ENCODE data around the gene MRPL53. TPM values are rescaled to one million over a fixed set of nuclear protein-coding genes. Genes with fewer than 3 reads are reported as not detected.

Gene MRPL53
- total and polyA plus RNA-seq, 9 of the 15 experiments (the other 6 are each of a cell fraction or from before 2014, with no cell fraction given): 11.5 to 87.9 (median 41.1) TPM

DNA sequence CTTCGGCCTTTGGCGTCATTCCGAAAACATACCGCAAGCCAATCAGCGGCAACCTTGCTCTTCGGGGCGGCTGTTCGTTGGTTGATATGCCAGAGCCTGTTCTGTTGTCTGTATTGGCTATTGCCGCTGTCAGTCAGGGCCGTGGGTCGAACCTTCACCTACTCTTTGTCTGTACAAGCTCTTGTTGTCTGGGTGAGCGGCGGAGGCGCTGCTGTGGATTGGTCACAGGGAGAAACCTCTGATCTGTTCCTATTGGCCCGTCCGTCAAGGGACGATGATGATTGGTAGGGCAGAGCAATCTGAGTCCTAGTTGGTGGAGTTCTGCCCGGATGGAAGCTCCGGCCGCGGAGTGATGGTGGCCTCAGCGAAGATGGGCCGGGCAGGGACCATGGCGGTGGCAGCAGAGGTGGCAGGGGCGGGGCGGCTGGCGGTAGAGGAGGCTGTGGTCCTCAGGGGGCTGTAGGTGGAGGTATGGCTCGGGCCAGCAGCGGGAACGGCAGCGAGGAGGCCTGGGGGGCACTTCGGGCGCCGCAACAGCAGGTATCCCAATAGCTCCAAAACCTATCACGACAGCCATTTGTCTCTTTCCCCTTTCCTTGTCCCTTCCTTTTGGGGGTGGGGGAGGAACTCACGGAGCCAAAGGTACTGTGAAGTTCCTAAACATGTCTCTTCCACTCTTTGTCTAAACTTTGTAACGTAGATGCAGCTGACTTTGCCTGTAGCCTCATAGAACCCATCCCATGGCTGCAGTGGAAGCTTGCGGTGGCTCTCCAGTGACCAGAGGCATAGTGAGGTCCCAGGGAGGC is 14.1 kb downstream of the MRPL53 start, which contains the start of gene WBP1 (continued):
- TF ChIP-seq, protein P1, sequence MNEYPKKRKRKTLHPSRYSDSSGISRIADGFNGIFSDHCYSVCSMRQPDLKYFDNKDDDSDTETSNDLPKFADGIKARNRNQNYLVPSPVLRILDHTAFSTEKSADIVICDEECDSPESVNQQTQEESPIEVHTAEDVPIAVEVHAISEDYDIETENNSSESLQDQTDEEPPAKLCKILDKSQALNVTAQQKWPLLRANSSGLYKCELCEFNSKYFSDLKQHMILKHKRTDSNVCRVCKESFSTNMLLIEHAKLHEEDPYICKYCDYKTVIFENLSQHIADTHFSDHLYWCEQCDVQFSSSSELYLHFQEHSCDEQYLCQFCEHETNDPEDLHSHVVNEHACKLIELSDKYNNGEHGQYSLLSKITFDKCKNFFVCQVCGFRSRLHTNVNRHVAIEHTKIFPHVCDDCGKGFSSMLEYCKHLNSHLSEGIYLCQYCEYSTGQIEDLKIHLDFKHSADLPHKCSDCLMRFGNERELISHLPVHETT (CRISPR knock-in tag; conservative IDR thresholded peaks at IDR 0.05 in 1 of 2, IDR thresholded peaks at IDR 0.05 in 1 of 2): peak in 1 of 2 experiments; percentile 75; a peak in 2 of 4 replicates
- TF ChIP-seq NFYB (IDR thresholded peaks at IDR 0.05; ENCODE audit: extremely low read depth, insufficient read length) (peak; percentile 72), RBM25 (IDR thresholded peaks at IDR 0.05; ENCODE audit: low read depth, low read length, severe bottlenecking) (peak; percentile 85), PYGO2 (tag; IDR thresholded peaks at IDR 0.05) (0 out of 2 replicates have a peak, but pooled peaks have one; percentile 9), FOXK2 (conservative IDR thresholded peaks at IDR 0.05 in 1 of 2, IDR thresholded peaks at IDR 0.05 in 1 of 2; ENCODE audit: low read depth in 2 of 2) (peak; percentile 77 to 86; a peak in 3 of 4 replicates), ZNF644 (tag; IDR thresholded peaks at IDR 0.05; ENCODE audit: low read depth) (0 out of 2 replicates have a peak, but pooled peaks have one; percentile 46), TBP (optimal IDR thresholded peaks at IDR 0.05; ENCODE audit: low read depth, low read length) (peak; percentile 25), GABPA (tag; conservative IDR thresholded peaks at IDR 0.05; ENCODE audit: low read depth) (peak; percentile 59), YY1 (IDR thresholded peaks at IDR 0.05; ENCODE audit: borderline replicate concordance in 1 of 3, control insufficient read depth in 1 of 3, extremely low read depth in 1 of 3, insufficient read depth in 3 of 3, insufficient read length in 1 of 3, insufficient replicate concordance in 2 of 3, low read depth in 1 of 3, low read length in 2 of 3) (peak in 1 of 3 experiments; percentile 49), SMAD4 (CRISPR knock-in tag; conservative IDR thresholded peaks at IDR 0.05) (0 out of 2 replicates have a peak, but pooled peaks have one; percentile 16), FOXJ2 (tag; IDR thresholded peaks at IDR 0.05) (peak; percentile 77; the same call in 1 of the 2 replicates), ILF3 (IDR thresholded peaks at IDR 0.05; ENCODE audit: borderline replicate concordance) (no peak), ZNF830 (CRISPR knock-in tag; IDR thresholded peaks at IDR 0.05) (0 out of 2 replicates have a peak, but pooled peaks have one; percentile 25), CREM (IDR thresholded peaks at IDR 0.05; ENCODE audit: low read depth) (peak; percentile 46; the same call in 1 of the 2 replicates), POLR2H (tag; IDR thresholded peaks at IDR 0.05; ENCODE audit: low read depth) (0 out of 2 replicates have a peak, but pooled peaks have one; percentile 22), RFX1 (IDR thresholded peaks at IDR 0.05) (peak; percentile 81)
- TF ChIP-seq, protein P2, sequence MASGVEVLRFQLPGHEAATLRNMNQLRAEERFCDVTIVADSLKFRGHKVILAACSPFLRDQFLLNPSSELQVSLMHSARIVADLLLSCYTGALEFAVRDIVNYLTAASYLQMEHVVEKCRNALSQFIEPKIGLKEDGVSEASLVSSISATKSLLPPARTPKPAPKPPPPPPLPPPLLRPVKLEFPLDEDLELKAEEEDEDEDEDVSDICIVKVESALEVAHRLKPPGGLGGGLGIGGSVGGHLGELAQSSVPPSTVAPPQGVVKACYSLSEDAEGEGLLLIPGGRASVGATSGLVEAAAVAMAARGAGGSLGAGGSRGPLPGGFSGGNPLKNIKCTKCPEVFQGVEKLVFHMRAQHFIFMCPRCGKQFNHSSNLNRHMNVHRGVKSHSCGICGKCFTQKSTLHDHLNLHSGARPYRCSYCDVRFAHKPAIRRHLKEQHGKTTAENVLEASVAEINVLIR (CRISPR knock-in tag; IDR thresholded peaks at IDR 0.05): peak; percentile 54
- TF ChIP-seq, protein P3, sequence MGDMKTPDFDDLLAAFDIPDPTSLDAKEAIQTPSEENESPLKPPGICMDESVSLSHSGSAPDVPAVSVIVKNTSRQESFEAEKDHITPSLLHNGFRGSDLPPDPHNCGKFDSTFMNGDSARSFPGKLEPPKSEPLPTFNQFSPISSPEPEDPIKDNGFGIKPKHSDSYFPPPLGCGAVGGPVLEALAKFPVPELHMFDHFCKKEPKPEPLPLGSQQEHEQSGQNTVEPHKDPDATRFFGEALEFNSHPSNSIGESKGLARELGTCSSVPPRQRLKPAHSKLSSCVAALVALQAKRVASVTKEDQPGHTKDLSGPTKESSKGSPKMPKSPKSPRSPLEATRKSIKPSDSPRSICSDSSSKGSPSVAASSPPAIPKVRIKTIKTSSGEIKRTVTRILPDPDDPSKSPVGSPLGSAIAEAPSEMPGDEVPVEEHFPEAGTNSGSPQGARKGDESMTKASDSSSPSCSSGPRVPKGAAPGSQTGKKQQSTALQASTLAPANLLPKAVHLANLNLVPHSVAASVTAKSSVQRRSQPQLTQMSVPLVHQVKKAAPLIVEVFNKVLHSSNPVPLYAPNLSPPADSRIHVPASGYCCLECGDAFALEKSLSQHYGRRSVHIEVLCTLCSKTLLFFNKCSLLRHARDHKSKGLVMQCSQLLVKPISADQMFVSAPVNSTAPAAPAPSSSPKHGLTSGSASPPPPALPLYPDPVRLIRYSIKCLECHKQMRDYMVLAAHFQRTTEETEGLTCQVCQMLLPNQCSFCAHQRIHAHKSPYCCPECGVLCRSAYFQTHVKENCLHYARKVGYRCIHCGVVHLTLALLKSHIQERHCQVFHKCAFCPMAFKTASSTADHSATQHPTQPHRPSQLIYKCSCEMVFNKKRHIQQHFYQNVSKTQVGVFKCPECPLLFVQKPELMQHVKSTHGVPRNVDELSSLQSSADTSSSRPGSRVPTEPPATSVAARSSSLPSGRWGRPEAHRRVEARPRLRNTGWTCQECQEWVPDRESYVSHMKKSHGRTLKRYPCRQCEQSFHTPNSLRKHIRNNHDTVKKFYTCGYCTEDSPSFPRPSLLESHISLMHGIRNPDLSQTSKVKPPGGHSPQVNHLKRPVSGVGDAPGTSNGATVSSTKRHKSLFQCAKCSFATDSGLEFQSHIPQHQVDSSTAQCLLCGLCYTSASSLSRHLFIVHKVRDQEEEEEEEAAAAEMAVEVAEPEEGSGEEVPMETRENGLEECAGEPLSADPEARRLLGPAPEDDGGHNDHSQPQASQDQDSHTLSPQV (IDR thresholded peaks at IDR 0.05): no peak
